CD4-positive, alpha-beta memory T cell (primary cell): ENCODE results near the gene NFATC2. TPM values are rescaled to one million over a fixed set of nuclear protein-coding genes. Genes with fewer than 3 reads are reported as not detected.
"Not testable (repeated sequence)": the region's sequence is repeated elsewhere in the genome, so short reads cannot be mapped to it uniquely, and the experiment has no call there.

Experiments
- CTCF ChIA-PET: fragments of 350-600 bp; sonication (Branson Sonifier 250); formaldehyde crosslinking; loops from one replicate; lab custom pipeline; 2021; ENCODE audit warnings: inconsistent platforms; ENCODE audit not compliant: partially characterized antibody; lab: Charles Lee
- POLR2A ChIA-PET: fragments of 350-600 bp; sonication (Branson Sonifier 250); formaldehyde crosslinking; loops from one replicate; lab custom pipeline; 2021; ENCODE audit not compliant: partially characterized antibody; lab: Charles Lee
- DNase-seq, 5 donors: peaks; one replicate each; pipeline versions ENCODE4 v3.0.0 to v3.0.0-alpha.2; 2020 to 2022; ENCODE audit warnings: mixed read lengths in 1 of 5
- H3K27ac ChIP-seq: one replicate; pipeline ENCODE4 v1.7.0; 2013; ENCODE audit warnings: low read depth, low read length
- H3K27me3 ChIP-seq: 2 replicates; pipeline ENCODE4 v1.7.0; 2013; ENCODE audit warnings: mild to moderate bottlenecking, low read length, moderate library complexity; ENCODE audit not compliant: insufficient read depth
- H3K36me3 ChIP-seq: 2 replicates; pipeline ENCODE4 v1.7.0; 2013; ENCODE audit warnings: mild to moderate bottlenecking, low read length, moderate library complexity; ENCODE audit not compliant: insufficient read depth
- H3K4me1 ChIP-seq: 2 replicates; pipeline ENCODE4 v1.7.0; 2013; ENCODE audit warnings: mild to moderate bottlenecking, low read length, moderate library complexity; ENCODE audit not compliant: insufficient read depth
- H3K4me3 ChIP-seq, 2 donors: one replicate each; pipeline ENCODE4 v1.7.0; 2013; ENCODE audit warnings: low read length in 2 of 2, mild to moderate bottlenecking in 1 of 2
- H3K9me3 ChIP-seq, 2 donors: one replicate each; pipeline ENCODE4 v1.7.0; 2013; ENCODE audit warnings: low read length in 2 of 2, control low read depth in 1 of 2; ENCODE audit not compliant: control insufficient read depth in 1 of 2
- H3K27ac Mint-ChIP-seq, 7 donors: one replicate each; pipeline ENCODE4 v1.8.0; 2020 to 2021; ENCODE audit warnings: mixed read lengths in 7 of 7, mild to moderate bottlenecking in 6 of 7, inconsistent platforms in 3 of 7, moderate library complexity in 3 of 7
- H3K27me3 Mint-ChIP-seq, 2 donors: one replicate each; pipeline ENCODE4 v1.8.0; 2020 to 2021; ENCODE audit warnings: mixed read lengths in 2 of 2
- H3K36me3 Mint-ChIP-seq, 2 donors: one replicate each; pipeline ENCODE4 v1.8.0; 2020 to 2021; ENCODE audit warnings: mixed read lengths in 2 of 2, inconsistent platforms in 1 of 2, mild to moderate bottlenecking in 1 of 2
- H3K4me1 Mint-ChIP-seq, 4 donors: one replicate each; pipeline ENCODE4 v1.8.0; 2020 to 2021; ENCODE audit warnings: mixed read lengths in 4 of 4, mild to moderate bottlenecking in 1 of 4
- H3K4me3 Mint-ChIP-seq, 8 donors: one replicate each; pipeline ENCODE4 v1.8.0; 2020 to 2021; ENCODE audit warnings: mixed read lengths in 8 of 8, mild to moderate bottlenecking in 7 of 8, moderate library complexity in 6 of 8, inconsistent platforms in 3 of 8
- H3K9me3 Mint-ChIP-seq, 8 donors: one replicate each; pipeline ENCODE4 v1.8.0; 2020 to 2021; ENCODE audit warnings: mixed read lengths in 8 of 8, mild to moderate bottlenecking in 5 of 8, inconsistent platforms in 3 of 8, moderate library complexity in 1 of 8
- intact Hi-C: fragments of 100-400 bp; cut with micrococcal nuclease; formaldehyde crosslinking; loops from one replicate; pipeline ENCODE4 v1.15.1; 2023
- polyA plus RNA-seq, 2 donors: library from polyadenylated mRNA; unstranded; fragments of 300-500 nt; fragmentation: Illumina TruSeq; gene quantifications; one replicate each; pipeline ENCODE4 v1.2.3, GENCODE V29; 2021
- total RNA-seq, 2 experiments: library from RNA; stranded (reverse); gene quantifications; one replicate each; pipeline ENCODE4 v1.2.3, GENCODE V29; 2021

The NFATC2 gene
- total and polyA plus RNA-seq, 4 experiments from 2014 or later, result 14.0 to 71.6 (median 53.7) TPM

GRCh38 chr20:51541189-51542032, 1.1 kb downstream of the NFATC2 start:
- Mint-ChIP-seq H3K9me3 (no peaks in the 10 kb centered on the region), H3K4me3 (peak overlapping the region; percentile 95 to 99 (median 98)), H3K27me3 (no peaks in the 10 kb centered on the region), H3K36me3 (peaks cover 19 to 40% of the 10 kb centered on the region in 2 donors), H3K4me1 (peaks cover 43 to 65% (median 52%) of the 10 kb centered on the region in 4 donors), H3K27ac (peak overlapping the region; percentile 97 to 100 (median 98))
- H3K4me1 ChIP-seq, result peaks cover 55% of the 10 kb centered on the region
- H3K27me3 ChIP-seq, result no peaks in the 10 kb centered on the region
- H3K9me3 ChIP-seq, result no peaks in the 10 kb centered on the region
- intact Hi-C loops, result loop anchor here (1.0 to 5.0 kb wide), 8 partner anchors 12 to 155 kb away; no protein-coding TSS in a partner anchor
- ChIA-PET POLR2A (interaction anchor here (0.6 to 5.2 kb wide), 27 partner anchors 12 to 1605 kb away, joined by 3 to 109 read pairs (median 7); partner anchors contain the start of genes ADNP and RNF114), CTCF (interaction anchor here (0.6 to 5.9 kb wide), 12 partner anchors 12 to 155 kb away, joined by 3 to 35 read pairs (median 4); no protein-coding TSS in a partner anchor)
- H3K4me3 ChIP-seq, result peak overlapping the region; percentile 72 to 85
- DNase-seq, result peak; percentile 88 to 98 (median 91)
- peak overlapping the region; percentile 98 for H3K27ac ChIP-seq
- peaks cover 6% of the 10 kb centered on the region for H3K36me3 ChIP-seq

- Histone ChIP-seq H3K36me3 (peaks cover 6% of the 10 kb centered on the region), H3K4me1 (peaks cover 63% of the 10 kb centered on the region), H3K27me3 (no peaks in the 10 kb centered on the region), H3K4me3 (peak overlapping the region; percentile 72 to 85), H3K27ac (peak overlapping the region; percentile 98), H3K9me3 (no peaks in the 10 kb centered on the region)
- peak overlapping the region; percentile 95 to 99 (median 98) for H3K4me3 Mint-ChIP-seq
- intact Hi-C loops, result loop anchor here (5.0 kb wide), 1 partner anchor 113 kb away; no protein-coding TSS in a partner anchor
- CTCF ChIA-PET, result interaction anchor here (0.9 to 5.9 kb wide), 8 partner anchors 11 to 154 kb away, joined by 3 to 35 read pairs (median 4); no protein-coding TSS in a partner anchor
- DNase-seq, result peak in 1 of 5 donors; percentile 71
- no peaks in the 10 kb centered on the region for H3K9me3 Mint-ChIP-seq
- no peaks in the 10 kb centered on the region for H3K27me3 Mint-ChIP-seq
- H3K36me3 Mint-ChIP-seq, result peaks cover 21 to 47% of the 10 kb centered on the region in 2 donors
- peaks cover 51 to 73% (median 60%) of the 10 kb centered on the region in 4 donors for H3K4me1 Mint-ChIP-seq
- peak overlapping the region; percentile 97 to 100 (median 98) for H3K27ac Mint-ChIP-seq
- POLR2A ChIA-PET, result interaction anchor here (1.2 to 5.2 kb wide), 16 partner anchors 11 to 609 kb away, joined by 4 to 109 read pairs (median 18); partner anchors contain the start of gene ADNP
Measured at GRCh38 chr20:51540580-51540979, 1.9 kb downstream of the NFATC2 start.

GRCh38 chr20:51540074-51540473, 2.4 kb downstream of the NFATC2 start:
- not testable (repeated sequence) for H3K27me3 Mint-ChIP-seq, DNase-seq, H3K9me3 ChIP-seq, H3K9me3 Mint-ChIP-seq, H3K36me3 ChIP-seq, H3K27me3 ChIP-seq
- H3K4me1 Mint-ChIP-seq, result peaks cover 56 to 78% (median 65%) of the 10 kb centered on the region in 4 donors
- Histone ChIP-seq H3K4me3 (peak overlapping the region in 1 of 2 donors; percentile 72), H3K4me1 (peaks cover 68% of the 10 kb centered on the region), H3K27ac (peak overlapping the region; percentile 98)
- peak overlapping the region; percentile 93 to 100 (median 98) for H3K27ac Mint-ChIP-seq
- intact Hi-C loops, result loop anchor here (5.0 kb wide), 1 partner anchor 113 kb away; no protein-coding TSS in a partner anchor
- H3K4me3 Mint-ChIP-seq, result peak overlapping the region; percentile 73 to 99 (median 97)
- H3K36me3 Mint-ChIP-seq, result peaks cover 25 to 52% of the 10 kb centered on the region in 2 donors
- ChIA-PET CTCF (interaction anchor here (0.9 to 5.9 kb wide), 5 partner anchors 13 to 154 kb away, joined by 3 to 35 read pairs (median 12); no protein-coding TSS in a partner anchor), POLR2A (interaction anchor here (4.0 to 5.2 kb wide), 6 partner anchors 11 to 140 kb away, joined by 22 to 109 read pairs (median 52); no protein-coding TSS in a partner anchor)

- Mint-ChIP-seq H3K36me3 (peaks cover 33 to 60% of the 10 kb centered on the region in 2 donors), H3K4me1 (peaks cover 75 to 100% (median 87%) of the 10 kb centered on the region in 4 donors), H3K4me3 (peak overlapping the region; percentile 56 to 81 (median 64)), H3K27me3 (no peaks in the 10 kb centered on the region), H3K9me3 (no peaks in the 10 kb centered on the region), H3K27ac (peak overlapping the region; percentile 76 to 97 (median 87))
- ChIA-PET POLR2A (interaction anchor here (0.6 to 1.3 kb wide), 7 partner anchors 8 to 140 kb away, joined by 3 to 6 read pairs (median 3); no protein-coding TSS in a partner anchor), CTCF (interaction anchor here (0.7 to 1.4 kb wide), 4 partner anchors 10 to 150 kb away, joined by 3 to 6 read pairs (median 3); no protein-coding TSS in a partner anchor)
- intact Hi-C loops, result no loop called here
- Histone ChIP-seq H3K36me3 (peaks cover 6% of the 10 kb centered on the region), H3K27ac (no peak overlapping the region), H3K9me3 (no peaks in the 10 kb centered on the region), H3K4me3 (no peak overlapping the region), H3K27me3 (no peaks in the 10 kb centered on the region), H3K4me1 (peaks cover 92% of the 10 kb centered on the region)
- no peak for DNase-seq
Measured at GRCh38 chr20:51536116-51537069, 6.1 kb downstream of the NFATC2 start.

GRCh38 chr20:51535674-51536073, 6.8 kb downstream of the NFATC2 start:
- H3K27ac ChIP-seq, result no peak overlapping the region
- peaks cover 6% of the 10 kb centered on the region for H3K36me3 ChIP-seq
- H3K4me1 ChIP-seq, result peaks cover 96% of the 10 kb centered on the region
- H3K27me3 Mint-ChIP-seq, result no peaks in the 10 kb centered on the region
- intact Hi-C loops, result no loop called here
- H3K4me3 Mint-ChIP-seq, result peak overlapping the region in 5 of 8 donors; percentile 64 to 81 (median 73)
- no peaks in the 10 kb centered on the region for H3K9me3 ChIP-seq
- peak overlapping the region; percentile 68 to 97 (median 90) for H3K27ac Mint-ChIP-seq
- ChIA-PET CTCF (interaction anchor here (0.7 to 1.3 kb wide), 3 partner anchors 9 to 150 kb away, joined by 3 to 6 read pairs (median 3); no protein-coding TSS in a partner anchor), POLR2A (interaction anchor here (0.6 to 1.3 kb wide), 5 partner anchors 9 to 139 kb away, joined by 3 to 6 read pairs (median 3); no protein-coding TSS in a partner anchor)
- peaks cover 33 to 58% of the 10 kb centered on the region in 2 donors for H3K36me3 Mint-ChIP-seq
- no peaks in the 10 kb centered on the region for H3K27me3 ChIP-seq
- no peaks in the 10 kb centered on the region for H3K9me3 Mint-ChIP-seq
- H3K4me3 ChIP-seq, result no peak overlapping the region
- H3K4me1 Mint-ChIP-seq, result peaks cover 79 to 100% (median 87%) of the 10 kb centered on the region in 4 donors
- DNase-seq, result no peak

- DNase-seq, result no peak
- intact Hi-C loops, result no loop called here
Measured at GRCh38 chr20:51535075-51535386, 7.5 kb downstream of the NFATC2 start.

More at GRCh38 chr20:51535075-51535386, 7.5 kb downstream of the NFATC2 start:
- H3K9me3 ChIP-seq, result no peaks in the 10 kb centered on the region
- Mint-ChIP-seq H3K36me3 (peaks cover 33 to 54% of the 10 kb centered on the region in 2 donors), H3K4me3 (peak overlapping the region in 7 of 8 donors; percentile 23 to 81 (median 66)), H3K9me3 (no peaks in the 10 kb centered on the region), H3K27ac (peak overlapping the region; percentile 84 to 97 (median 90)), H3K27me3 (no peaks in the 10 kb centered on the region), H3K4me1 (peaks cover 80 to 100% (median 89%) of the 10 kb centered on the region in 4 donors)
- H3K36me3 ChIP-seq, result peaks cover 6% of the 10 kb centered on the region
- H3K27me3 ChIP-seq, result no peaks in the 10 kb centered on the region
- no peak overlapping the region for H3K4me3 ChIP-seq
- ChIA-PET CTCF (interaction anchor here (1.2 to 1.3 kb wide), 2 partner anchors 8 to 149 kb away, joined by 3 to 6 read pairs; no protein-coding TSS in a partner anchor), POLR2A (interaction anchor here (0.7 to 1.3 kb wide), 2 partner anchors 9 to 35 kb away, joined by 3 to 6 read pairs; no protein-coding TSS in a partner anchor)
- H3K27ac ChIP-seq, result peak overlapping the region; percentile 39
- peaks cover 96% of the 10 kb centered on the region for H3K4me1 ChIP-seq
